GM18951 (cell line): ENCODE data around the gene MTHFD1L.

Experiments
- POLR2A ChIP-seq: IDR thresholded peaks from 4 replicates; pipeline ENCODE4 v1.6.1; 2011; ENCODE audit warnings: mild to moderate bottlenecking; ENCODE audit not compliant: insufficient read length, insufficient read depth; ENCODE audit errors: extremely low read depth
- in situ Hi-C: fragments of 300-500 bp; cut with MboI; formaldehyde crosslinking; loops from one replicate; pipeline ENCODE4 v1.12.0; 2022; ENCODE audit warnings: low sequenced_read_pairs, mixed read lengths, inconsistent platforms; ENCODE audit not compliant: unreplicated experiment

The MTHFD1L gene

GRCh38 chr6:150953851-150954250, 88.3 kb downstream of the MTHFD1L start:
- TF ChIP-seq POLR2A, result no peak
- in situ Hi-C loops, result no loop called here

- no peak for TF ChIP-seq POLR2A
- in situ Hi-C loops, result no loop called here
These were observed 93.7 kb downstream of the MTHFD1L start for GRCh38 chr6:150959166-150959565.

GRCh38 chr6:150962436-150962835, 96.9 kb downstream of the MTHFD1L start:
- TF ChIP-seq POLR2A, result no peak
- in situ Hi-C loops, result no loop called here

GRCh38 chr6:150964765-150965164, 99.3 kb downstream of the MTHFD1L start:
- in situ Hi-C loops, result no loop called here
- no peak for TF ChIP-seq POLR2A

GRCh38 chr6:150966786-150967185, 101.3 kb downstream of the MTHFD1L start:
- TF ChIP-seq POLR2A, result no peak
- in situ Hi-C loops, result no loop called here

- in situ Hi-C loops, result no loop called here
- no peak for TF ChIP-seq POLR2A
These were observed 101.9 kb downstream of the MTHFD1L start for GRCh38 chr6:150967381-150967780.

- TF ChIP-seq POLR2A, result no peak
- in situ Hi-C loops, result no loop called here
These were observed 102.4 kb downstream of the MTHFD1L start for GRCh38 chr6:150967910-150968309.

GRCh38 chr6:150969901-150970300, 104.4 kb downstream of the MTHFD1L start:
- TF ChIP-seq POLR2A, result no peak
- in situ Hi-C loops, result no loop called here

GRCh38 chr6:150971219-150971618, 105.7 kb downstream of the MTHFD1L start:
- in situ Hi-C loops, result no loop called here
- TF ChIP-seq POLR2A, result no peak

- no peak for TF ChIP-seq POLR2A
- in situ Hi-C loops, result no loop called here
These were observed 109.6 kb downstream of the MTHFD1L start for GRCh38 chr6:150975136-150975535.

GRCh38 chr6:150977281-150977680, 111.8 kb downstream of the MTHFD1L start:
- no peak for TF ChIP-seq POLR2A

GRCh38 chr6:150978624-150979023, 113.1 kb downstream of the MTHFD1L start:
- TF ChIP-seq POLR2A, result no peak
- in situ Hi-C loops, result no loop called here

More at GRCh38 chr6:150977281-150977680, 111.8 kb downstream of the MTHFD1L start:
- in situ Hi-C loops, result no loop called here

GRCh38 chr6:150979826-150980350, 114.4 kb downstream of the MTHFD1L start:
- in situ Hi-C loops, result no loop called here
- no peak for TF ChIP-seq POLR2A

GRCh38 chr6:150981095-150981494, 115.6 kb downstream of the MTHFD1L start:
- in situ Hi-C loops, result no loop called here

GRCh38 chr6:150981669-150982068, 116.2 kb downstream of the MTHFD1L start:
- in situ Hi-C loops, result no loop called here
- TF ChIP-seq POLR2A, result no peak

More at GRCh38 chr6:150981095-150981494, 115.6 kb downstream of the MTHFD1L start:
- TF ChIP-seq POLR2A, result no peak
